HEK293 (cell line): Measurements from ENCODE around the gene HM13.

ENCODE experiments used
- GLIS2 ChIP-seq: fragments of 450-650 bp; formaldehyde crosslinking; IDR thresholded peaks from 2 replicates; pipeline ENCODE4 v1.5.1; 2016; ENCODE audit warnings: missing biosample characterization, missing genetic modification characterization
- KLF1 ChIP-seq: fragments of 450-650 bp; formaldehyde crosslinking; IDR thresholded peaks from 2 replicates; pipeline ENCODE4 v1.5.1; 2016; ENCODE audit warnings: missing biosample characterization, missing genetic modification characterization
- KLF10 ChIP-seq: fragments of 450-650 bp; IDR thresholded peaks from 2 replicates; pipeline ENCODE4 v1.5.1; 2018; ENCODE audit warnings: missing biosample characterization, mild to moderate bottlenecking, missing genetic modification characterization
- KLF8 ChIP-seq: fragments of 450-650 bp; formaldehyde crosslinking; IDR thresholded peaks from 2 replicates; pipeline ENCODE4 v1.5.1; 2016; ENCODE audit warnings: missing biosample characterization, missing genetic modification characterization
- KLF9 ChIP-seq: fragments of 450-650 bp; formaldehyde crosslinking; IDR thresholded peaks from 2 replicates; pipeline ENCODE4 v1.5.1; 2016; ENCODE audit warnings: missing biosample characterization, missing genetic modification characterization, low read depth
- OSR2 ChIP-seq: fragments of 450-650 bp; formaldehyde crosslinking; IDR thresholded peaks from 2 replicates; pipeline ENCODE4 v1.5.1; 2016; ENCODE audit warnings: missing biosample characterization, missing genetic modification characterization
- PATZ1 ChIP-seq: fragments of 450-650 bp; formaldehyde crosslinking; IDR thresholded peaks from 2 replicates; pipeline ENCODE4 v1.5.1; 2016; ENCODE audit warnings: missing biosample characterization, missing genetic modification characterization
- PRDM4 ChIP-seq: fragments of 450-650 bp; formaldehyde crosslinking; IDR thresholded peaks from 2 replicates; pipeline ENCODE4 v1.5.1; 2017; ENCODE audit warnings: missing biosample characterization, missing genetic modification characterization
- RBAK ChIP-seq: fragments of 450-650 bp; formaldehyde crosslinking; IDR thresholded peaks from 2 replicates; pipeline ENCODE4 v1.5.1; 2016; ENCODE audit warnings: missing biosample characterization, missing genetic modification characterization
- WT1 ChIP-seq: fragments of 450-650 bp; formaldehyde crosslinking; IDR thresholded peaks from 2 replicates; pipeline ENCODE4 v1.5.1; 2016; ENCODE audit warnings: missing biosample characterization, missing genetic modification characterization
- ZBTB8A ChIP-seq: fragments of 450-650 bp; formaldehyde crosslinking; IDR thresholded peaks from 2 replicates; pipeline ENCODE4 v1.5.1; 2016; ENCODE audit warnings: missing biosample characterization, missing genetic modification characterization
- ZFHX2 ChIP-seq: fragments of 450-650 bp; formaldehyde crosslinking; conservative IDR thresholded peaks from 2 replicates; pipeline ENCODE4 v1.5.1; 2016; ENCODE audit warnings: missing biosample characterization, missing genetic modification characterization
- ZFP41 ChIP-seq: fragments of 450-650 bp; formaldehyde crosslinking; IDR thresholded peaks from 2 replicates; pipeline ENCODE4 v1.5.1; 2016; ENCODE audit warnings: missing biosample characterization, missing genetic modification characterization, borderline replicate concordance
- ZNF10 ChIP-seq: fragments of 450-650 bp; formaldehyde crosslinking; IDR thresholded peaks from 2 replicates; pipeline ENCODE4 v1.5.1; 2017; ENCODE audit warnings: missing biosample characterization, missing genetic modification characterization
- ZNF132 ChIP-seq: fragments of 450-650 bp; formaldehyde crosslinking; IDR thresholded peaks from 2 replicates; pipeline ENCODE4 v1.5.1; 2017; ENCODE audit warnings: missing biosample characterization, missing genetic modification characterization, borderline replicate concordance
- ZNF16 ChIP-seq: fragments of 450-650 bp; formaldehyde crosslinking; IDR thresholded peaks from 2 replicates; pipeline ENCODE4 v1.5.1; 2016; ENCODE audit warnings: low read depth, missing biosample characterization, missing genetic modification characterization
- ZNF202 ChIP-seq: fragments of 450-650 bp; formaldehyde crosslinking; IDR thresholded peaks from 2 replicates; pipeline ENCODE4 v1.5.1; 2016; ENCODE audit warnings: missing biosample characterization, missing genetic modification characterization, borderline replicate concordance
- ZNF335 ChIP-seq: fragments of 450-650 bp; formaldehyde crosslinking; conservative IDR thresholded peaks from 2 replicates; pipeline ENCODE4 v1.5.1; 2016; ENCODE audit warnings: missing biosample characterization, missing genetic modification characterization
- ZNF426 ChIP-seq: fragments of 450-650 bp; formaldehyde crosslinking; IDR thresholded peaks from 2 replicates; pipeline ENCODE4 v1.5.1; 2017; ENCODE audit warnings: missing biosample characterization, missing genetic modification characterization, mild to moderate bottlenecking, inconsistent platforms, moderate library complexity
- ZNF510 ChIP-seq: fragments of 450-650 bp; formaldehyde crosslinking; IDR thresholded peaks from 2 replicates; pipeline ENCODE4 v1.5.1; 2018; ENCODE audit warnings: mild to moderate bottlenecking, missing genetic modification characterization, missing biosample characterization; ENCODE audit not compliant: insufficient replicate concordance
- ZNF514 ChIP-seq: fragments of 450-650 bp; formaldehyde crosslinking; IDR thresholded peaks from 2 replicates; pipeline ENCODE4 v1.5.1; 2016; ENCODE audit warnings: missing biosample characterization, missing genetic modification characterization
- ZNF521 ChIP-seq: fragments of 450-650 bp; formaldehyde crosslinking; IDR thresholded peaks from 2 replicates; pipeline ENCODE4 v1.5.1; 2017; ENCODE audit warnings: missing biosample characterization, mild to moderate bottlenecking, missing genetic modification characterization
- ZNF529 ChIP-seq: fragments of 450-650 bp; formaldehyde crosslinking; IDR thresholded peaks from 2 replicates; pipeline ENCODE4 v1.5.1; 2017; ENCODE audit warnings: missing genetic modification characterization, missing biosample characterization; ENCODE audit not compliant: insufficient replicate concordance
- ZNF530 ChIP-seq: fragments of 450-650 bp; formaldehyde crosslinking; IDR thresholded peaks from 2 replicates; pipeline ENCODE4 v1.5.1; 2016; ENCODE audit warnings: low read depth, missing biosample characterization, missing genetic modification characterization
- ZNF558 ChIP-seq: fragments of 450-650 bp; formaldehyde crosslinking; IDR thresholded peaks from 2 replicates; pipeline ENCODE4 v1.5.1; 2016; ENCODE audit warnings: missing biosample characterization, missing genetic modification characterization
- ZNF596 ChIP-seq: fragments of 450-650 bp; IDR thresholded peaks from 2 replicates; pipeline ENCODE4 v1.5.0; 2018; ENCODE audit warnings: missing biosample characterization, mild to moderate bottlenecking, missing genetic modification characterization, moderate library complexity
- ZNF600 ChIP-seq: fragments of 450-650 bp; formaldehyde crosslinking; IDR thresholded peaks from 2 replicates; pipeline ENCODE4 v1.5.1; 2016; ENCODE audit warnings: missing biosample characterization, missing genetic modification characterization
- ZSCAN16 ChIP-seq: fragments of 450-650 bp; formaldehyde crosslinking; IDR thresholded peaks from 2 replicates; pipeline ENCODE4 v1.5.1; 2016; ENCODE audit warnings: missing biosample characterization, missing genetic modification characterization
- ZXDB ChIP-seq: fragments of 450-650 bp; formaldehyde crosslinking; IDR thresholded peaks from 2 replicates; pipeline ENCODE4 v1.5.1; 2016; ENCODE audit warnings: missing biosample characterization, missing genetic modification characterization
- TF ChIP-seq, protein P1 (sequence below): sonication (generic); formaldehyde crosslinking; IDR thresholded peaks from 2 replicates; pipeline ENCODE4 v1.8.1; 2022; ENCODE audit warnings: mild to moderate bottlenecking, moderate library complexity, missing genetic modification reagents
- TF ChIP-seq, protein P2 (sequence below): fragments of 450-650 bp; formaldehyde crosslinking; IDR thresholded peaks from 2 replicates; pipeline ENCODE4 v1.5.0; 2017; ENCODE audit warnings: missing biosample characterization, missing genetic modification characterization, borderline replicate concordance
- TF ChIP-seq, protein P3 (sequence below): fragments of 450-650 bp; formaldehyde crosslinking; IDR thresholded peaks from 2 replicates; pipeline ENCODE4 v1.5.1; 2016; ENCODE audit warnings: missing biosample characterization, missing genetic modification characterization

Gene HM13

DNA sequence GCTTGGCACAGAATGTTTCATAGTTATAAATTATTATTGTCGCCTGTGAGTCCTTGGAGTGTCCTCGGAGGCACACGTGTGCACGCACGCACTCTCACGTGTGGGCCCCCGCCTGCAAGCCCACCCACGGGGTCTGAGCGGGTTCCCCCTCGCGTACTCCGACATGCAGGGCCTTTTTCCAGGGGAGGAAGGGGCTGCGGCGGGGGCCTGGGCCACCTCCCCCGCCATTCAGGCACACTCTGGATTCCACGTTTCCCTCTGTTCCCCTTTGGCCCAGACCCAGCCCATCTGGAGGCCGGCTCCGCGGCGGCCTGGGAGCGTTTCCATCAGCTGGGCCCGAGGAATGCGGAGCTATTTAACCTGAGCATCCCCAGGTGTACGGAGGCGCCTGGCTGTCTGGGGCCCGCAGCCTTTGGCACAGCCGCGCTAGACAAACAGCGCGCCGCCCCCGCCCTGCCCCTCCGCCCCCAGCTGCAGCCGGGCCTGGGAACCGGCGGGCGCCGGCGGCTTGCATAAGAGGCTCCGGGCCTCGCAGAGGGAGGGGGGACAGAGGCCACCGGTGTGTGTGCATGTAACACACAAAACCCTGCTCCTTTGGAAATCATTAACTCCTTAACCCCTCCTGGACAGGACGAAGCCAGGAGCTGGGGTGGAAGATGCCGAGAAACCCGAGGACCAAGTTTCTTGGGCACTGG, 94.2 kb downstream of the HM13 start (continued):
- TF ChIP-seq ZNF530 (tag by site-specific recombination) (no peak), ZNF529 (tag by site-specific recombination) (no peak), ZNF335 (tag by site-specific recombination) (peak; percentile 78), ZNF514 (tag by site-specific recombination) (no peak), RBAK (tag by site-specific recombination) (no peak), ZNF16 (tag by site-specific recombination) (no peak), ZBTB8A (tag by site-specific recombination) (no peak), KLF9 (tag by site-specific recombination) (peak; percentile 35; the same call in 1 of the 2 replicates), WT1 (peak; percentile 16; the same call in 1 of the 2 replicates), KLF10 (tag by site-specific recombination) (peak; percentile 74; the same call in 1 of the 2 replicates), ZXDB (tag by site-specific recombination) (0 out of 2 replicates have a peak, but pooled peaks have one; percentile 25), OSR2 (tag by site-specific recombination) (no peak), ZFHX2 (tag by site-specific recombination) (peak; percentile 93), GLIS2 (tag by site-specific recombination) (peak; percentile 87), ZNF558 (no peak), ZNF132 (tag by site-specific recombination) (no peak), ZFP41 (tag by site-specific recombination) (no peak), ZNF596 (tag by site-specific recombination) (no peak), KLF1 (tag by site-specific recombination) (peak; percentile 62), ZNF10 (no peak), KLF8 (tag by site-specific recombination) (peak; percentile 80; the same call in 1 of the 2 replicates), ZNF521 (tag by site-specific recombination) (no peak), PATZ1 (tag by site-specific recombination) (peak; percentile 58), ZSCAN16 (tag by site-specific recombination) (no peak), ZNF600 (peak; percentile 26; the same call in 1 of the 2 replicates), ZNF202 (tag by site-specific recombination) (no peak), PRDM4 (tag by site-specific recombination) (no peak), ZNF510 (no peak), ZNF426 (tag by site-specific recombination) (no peak)
- TF ChIP-seq, protein P1, sequence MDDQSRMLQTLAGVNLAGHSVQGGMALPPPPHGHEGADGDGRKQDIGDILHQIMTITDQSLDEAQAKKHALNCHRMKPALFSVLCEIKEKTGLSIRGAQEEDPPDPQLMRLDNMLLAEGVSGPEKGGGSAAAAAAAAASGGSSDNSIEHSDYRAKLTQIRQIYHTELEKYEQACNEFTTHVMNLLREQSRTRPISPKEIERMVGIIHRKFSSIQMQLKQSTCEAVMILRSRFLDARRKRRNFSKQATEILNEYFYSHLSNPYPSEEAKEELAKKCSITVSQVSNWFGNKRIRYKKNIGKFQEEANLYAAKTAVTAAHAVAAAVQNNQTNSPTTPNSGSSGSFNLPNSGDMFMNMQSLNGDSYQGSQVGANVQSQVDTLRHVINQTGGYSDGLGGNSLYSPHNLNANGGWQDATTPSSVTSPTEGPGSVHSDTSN (CRISPR knock-in tag): no peak
- TF ChIP-seq, protein P2, sequence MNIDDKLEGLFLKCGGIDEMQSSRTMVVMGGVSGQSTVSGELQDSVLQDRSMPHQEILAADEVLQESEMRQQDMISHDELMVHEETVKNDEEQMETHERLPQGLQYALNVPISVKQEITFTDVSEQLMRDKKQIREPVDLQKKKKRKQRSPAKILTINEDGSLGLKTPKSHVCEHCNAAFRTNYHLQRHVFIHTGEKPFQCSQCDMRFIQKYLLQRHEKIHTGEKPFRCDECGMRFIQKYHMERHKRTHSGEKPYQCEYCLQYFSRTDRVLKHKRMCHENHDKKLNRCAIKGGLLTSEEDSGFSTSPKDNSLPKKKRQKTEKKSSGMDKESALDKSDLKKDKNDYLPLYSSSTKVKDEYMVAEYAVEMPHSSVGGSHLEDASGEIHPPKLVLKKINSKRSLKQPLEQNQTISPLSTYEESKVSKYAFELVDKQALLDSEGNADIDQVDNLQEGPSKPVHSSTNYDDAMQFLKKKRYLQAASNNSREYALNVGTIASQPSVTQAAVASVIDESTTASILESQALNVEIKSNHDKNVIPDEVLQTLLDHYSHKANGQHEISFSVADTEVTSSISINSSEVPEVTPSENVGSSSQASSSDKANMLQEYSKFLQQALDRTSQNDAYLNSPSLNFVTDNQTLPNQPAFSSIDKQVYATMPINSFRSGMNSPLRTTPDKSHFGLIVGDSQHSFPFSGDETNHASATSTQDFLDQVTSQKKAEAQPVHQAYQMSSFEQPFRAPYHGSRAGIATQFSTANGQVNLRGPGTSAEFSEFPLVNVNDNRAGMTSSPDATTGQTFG (tag by site-specific recombination): no peak
- TF ChIP-seq, protein P3, sequence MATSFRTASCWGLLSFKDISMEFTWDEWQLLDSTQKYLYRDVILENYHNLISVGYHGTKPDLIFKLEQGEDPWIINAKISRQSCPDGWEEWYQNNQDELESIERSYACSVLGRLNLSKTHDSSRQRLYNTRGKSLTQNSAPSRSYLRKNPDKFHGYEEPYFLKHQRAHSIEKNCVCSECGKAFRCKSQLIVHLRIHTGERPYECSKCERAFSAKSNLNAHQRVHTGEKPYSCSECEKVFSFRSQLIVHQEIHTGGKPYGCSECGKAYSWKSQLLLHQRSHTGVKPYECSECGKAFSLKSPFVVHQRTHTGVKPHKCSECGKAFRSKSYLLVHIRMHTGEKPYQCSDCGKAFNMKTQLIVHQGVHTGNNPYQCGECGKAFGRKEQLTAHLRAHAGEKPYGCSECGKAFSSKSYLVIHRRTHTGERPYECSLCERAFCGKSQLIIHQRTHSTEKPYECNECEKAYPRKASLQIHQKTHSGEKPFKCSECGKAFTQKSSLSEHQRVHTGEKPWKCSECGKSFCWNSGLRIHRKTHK (tag by site-specific recombination): no peak
